HepG2 (cell line): Measurements from ENCODE around the gene CACNA1I. TPM values are rescaled to one million over a fixed set of nuclear protein-coding genes. Genes with fewer than 3 reads are reported as not detected.
A peak's percentile ranks its signal among the peaks of the same experiment; 100 is the strongest.

Experiments used
- ATAC-seq: fragments of 200-7000 bp; cut with Tn5 transposase; 3 replicates; pipeline ENCODE4 v1.9.1; 2020; ENCODE audit warnings: mild to moderate bottlenecking, moderate library complexity
- BruUV-seq: library from RNA; stranded (reverse); fragments of 400-500 nt; replicated peaks from 2 replicates; lab custom pipeline; 2021; lab: Mats Ljungman, UMichigan
- CTCF ChIA-PET: fragments of 300-600 bp; formaldehyde crosslinking; extraction: SDS; loops from one replicate; lab custom pipeline; 2021; ENCODE audit warnings: low total read pairs, inconsistent platforms, low intra/inter-chr PET ratio; lab: Yijun Ruan, JAX
- POLR2A ChIA-PET: fragments of 350-600 bp; sonication (Branson Sonifier 250); formaldehyde crosslinking; loops from one replicate; lab custom pipeline; 2020; ENCODE audit warnings: antibody characterized with exemption, inconsistent platforms; lab: Yijun Ruan, JAX
- DNase-seq: peaks from one replicate; pipeline ENCODE4 v3.0.0-alpha.2; 2015; ENCODE audit warnings: low spot score
- FAIRE-seq: peaks from 3 replicates; lab custom pipeline; 2011; peaks lifted over from hg19 to GRCh38; lab: Jason Lieb, UNC
- H2AFZ ChIP-seq: one replicate; pipeline ENCODE4 v1.6.1; 2011; ENCODE audit warnings: low read length, inconsistent platforms
- H3K27ac ChIP-seq: fragments of 300-600 bp; 3 replicates; pipeline ENCODE4 v1.8.0; 2011; ENCODE audit warnings: mixed run types, mild to moderate bottlenecking, mixed read lengths, low read length, inconsistent platforms; ENCODE audit not compliant: insufficient read depth; ENCODE audit errors: extremely low read length
- H3K27me3 ChIP-seq, 2 experiments: fragments of 200-600 bp in 1 of 2; 2 replicates in 1 of 2; 3 replicates in 1 of 2; pipeline versions ENCODE4 v1.6.0 to v1.8.0; 2011; ENCODE audit warnings: low read length in 2 of 2, mild to moderate bottlenecking in 2 of 2, moderate library complexity in 2 of 2, inconsistent platforms in 1 of 2; ENCODE audit not compliant: insufficient read depth in 2 of 2, control insufficient read depth in 1 of 2
- H3K36me3 ChIP-seq, 2 experiments: fragments of 200-600 bp in 1 of 2; replicated peaks in 1 of 2; 2 replicates in 1 of 2; 3 replicates in 1 of 2; pipeline versions ENCODE4 v1.5.1 to v1.8.0; 2011; ENCODE audit warnings: low read length in 2 of 2, inconsistent platforms in 1 of 2; ENCODE audit not compliant: insufficient read depth in 2 of 2, control insufficient read depth in 1 of 2
- H3K4me1 ChIP-seq: 2 replicates; pipeline ENCODE4 v1.5.1; 2012; ENCODE audit warnings: low read length, inconsistent platforms; ENCODE audit not compliant: insufficient read depth
- H3K4me2 ChIP-seq: 2 replicates; pipeline ENCODE4 v1.6.0; 2011; ENCODE audit warnings: low read depth, low read length, inconsistent platforms
- H3K4me3 ChIP-seq, 3 experiments: fragments of 200-600 bp in 1 of 3; sonication (generic), shearing (Covaris generic) in 1 of 3; replicated peaks in 1 of 3; 2 replicates each; pipeline ENCODE4 v1.5.1; 2011 to 2016; ENCODE audit warnings: low read length in 3 of 3, inconsistent platforms in 2 of 3, low read depth in 2 of 3, mild to moderate bottlenecking in 2 of 3, control low read depth in 1 of 3, mixed read lengths in 1 of 3; ENCODE audit not compliant: insufficient read depth in 1 of 3
- H3K79me2 ChIP-seq: one replicate; pipeline ENCODE4 v1.6.1; 2011; ENCODE audit warnings: low read length, inconsistent platforms; ENCODE audit not compliant: insufficient read depth
- H3K9ac ChIP-seq: 2 replicates; pipeline ENCODE4 v1.6.0; 2011; ENCODE audit warnings: mild to moderate bottlenecking, low read depth, low read length, inconsistent platforms; ENCODE audit not compliant: insufficient read depth
- H3K9me3 ChIP-seq: 2 replicates; pipeline ENCODE4 v1.5.1; 2012; ENCODE audit warnings: mild to moderate bottlenecking, low read length
- H4K20me1 ChIP-seq: 2 replicates; pipeline ENCODE4 v1.6.0; 2011; ENCODE audit warnings: inconsistent platforms, mild to moderate bottlenecking, low read length, moderate library complexity; ENCODE audit not compliant: insufficient read depth
- KLF16 ChIP-seq, 2 experiments: sonication (generic) in 1 of 2; formaldehyde crosslinking in 1 of 2; IDR thresholded peaks; 2 replicates each; pipeline versions ENCODE4 v1.6.1 to v1.8.0; 2016 to 2023; ENCODE audit warnings: missing genetic modification reagents in 2 of 2, missing compliant biosample characterization in 1 of 2
- NFKBIZ ChIP-seq: IDR thresholded peaks from 2 replicates; pipeline ENCODE4 v1.6.1; 2018; ENCODE audit warnings: missing genetic modification reagents, missing compliant biosample characterization
- NRL ChIP-seq: sonication (generic); formaldehyde crosslinking; IDR thresholded peaks from 2 replicates; pipeline ENCODE4 v1.5.0; 2020; ENCODE audit warnings: missing genetic modification reagents, mild to moderate bottlenecking, moderate library complexity, borderline replicate concordance
- RBAK ChIP-seq: sonication (generic); formaldehyde crosslinking; IDR thresholded peaks from 2 replicates; pipeline ENCODE4 v1.5.1; 2020; ENCODE audit warnings: mild to moderate bottlenecking, missing genetic modification reagents
- SUZ12 ChIP-seq: fragments of 150-350 bp; IDR thresholded peaks from 2 replicates; pipeline ENCODE4 v1.6.1; 2014; ENCODE audit warnings: low read depth, low read length
- ZNF496 ChIP-seq: sonication (generic); formaldehyde crosslinking; IDR thresholded peaks from 2 replicates; pipeline ENCODE4 v1.8.1; 2023; ENCODE audit warnings: mild to moderate bottlenecking, moderate library complexity, missing genetic modification reagents; ENCODE audit not compliant: insufficient replicate concordance
- ZNF614 ChIP-seq: IDR thresholded peaks from 2 replicates; pipeline ENCODE4 v1.6.1; 2018; ENCODE audit warnings: missing biosample characterization, missing genetic modification reagents, inconsistent platforms, borderline replicate concordance
- ZNF788 ChIP-seq: sonication (generic); formaldehyde crosslinking; IDR thresholded peaks from 2 replicates; pipeline ENCODE4 v1.5.0; 2020; ENCODE audit warnings: mild to moderate bottlenecking, missing genetic modification reagents, borderline replicate concordance
- ZNF891 ChIP-seq: sonication (generic); formaldehyde crosslinking; IDR thresholded peaks from 2 replicates; pipeline ENCODE4 v1.5.0; 2020; ENCODE audit warnings: mild to moderate bottlenecking, missing genetic modification reagents
- WGBS: methylation state at CpG from one replicate; pipeline ENCODE4 v1.1.6; 2017; ENCODE audit warnings: low lambda C conversion rate; 5-methylcytosine and 5-hydroxymethylcytosine counted together
- in situ Hi-C: cut with HindIII; loops from 2 replicates; pipeline ENCODE4 v1.10.0; 2017; ENCODE audit warnings: low pct_unique_long_range_greater_than_20kb; ENCODE audit not compliant: extremely low pct_ligation_motif_present
- intact Hi-C: fragments of 100-400 bp; cut with micrococcal nuclease; formaldehyde crosslinking; loops from one replicate; pipeline ENCODE4 v1.10.0; 2022; ENCODE audit not compliant: unreplicated experiment
- polyA plus RNA-seq, 8 experiments: library from polyadenylated mRNA; depleted of rRNA in 3 of 8; stranded (reverse) in 7 of 8; unstranded in 1 of 8; fragments of >200 nt; fragmentation: Illumina TruSeq in 4 of 8; extraction: Trizol in 4 of 8; gene quantifications; 2 replicates each; pipeline versions ENCODE4 v1.2.1 to v1.2.3, GENCODE V29; 2011 to 2016; ENCODE audit warnings: low read depth in 4 of 8, missing spikeins in 1 of 8, mixed read lengths in 1 of 8; ENCODE audit not compliant: insufficient read depth in 1 of 8
- total RNA-seq, 5 experiments: library from RNA; depleted of rRNA; stranded (reverse); fragments of >200 nt; fragmentation: Illumina TruSeq; extraction: Trizol; gene quantifications; 2 replicates each; pipeline ENCODE4 v1.2.3, GENCODE V29; 2016; ENCODE audit warnings: low read depth in 1 of 5
- TF ChIP-seq, protein P1 (sequence below): sonication (generic); formaldehyde crosslinking; IDR thresholded peaks from 2 replicates; pipeline ENCODE4 v1.9.0; 2021; ENCODE audit warnings: mild to moderate bottlenecking, missing genetic modification reagents
- TF ChIP-seq, protein P2 (sequence below): sonication (generic); formaldehyde crosslinking; IDR thresholded peaks from 2 replicates; pipeline ENCODE4 v1.4.0; 2020; ENCODE audit warnings: mild to moderate bottlenecking, low read depth, missing genetic modification reagents

The CACNA1I gene
- total and polyA plus RNA-seq, 2 of the 13 experiments (the other 11 are each of a cell fraction or from before 2014, with no cell fraction given), result not detected

DNA sequence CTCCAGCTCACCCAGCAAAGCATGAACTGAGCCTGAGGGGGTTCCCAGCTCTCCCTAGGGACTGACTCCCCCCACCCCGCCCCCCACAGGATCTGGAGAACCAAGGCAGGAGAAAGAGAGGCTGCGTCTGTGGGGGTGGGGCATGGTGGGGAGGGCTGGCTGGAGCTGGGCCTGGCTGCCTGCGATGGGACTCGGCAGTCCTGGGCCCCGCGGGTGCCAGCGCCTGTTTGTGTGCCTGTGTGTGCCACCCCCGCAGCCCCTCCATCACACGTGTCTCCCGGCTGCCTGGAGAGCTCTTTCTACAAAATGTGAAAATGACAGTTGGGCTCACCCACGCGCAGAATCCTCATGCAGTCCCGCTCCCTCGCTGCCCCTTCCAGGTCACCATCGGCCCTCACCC is 46.8 kb downstream of the CACNA1I start:
- CTCF ChIA-PET, result no interaction called here
- BruUV-seq, result no TSS peak
- FAIRE-seq, result no peak

DNA sequence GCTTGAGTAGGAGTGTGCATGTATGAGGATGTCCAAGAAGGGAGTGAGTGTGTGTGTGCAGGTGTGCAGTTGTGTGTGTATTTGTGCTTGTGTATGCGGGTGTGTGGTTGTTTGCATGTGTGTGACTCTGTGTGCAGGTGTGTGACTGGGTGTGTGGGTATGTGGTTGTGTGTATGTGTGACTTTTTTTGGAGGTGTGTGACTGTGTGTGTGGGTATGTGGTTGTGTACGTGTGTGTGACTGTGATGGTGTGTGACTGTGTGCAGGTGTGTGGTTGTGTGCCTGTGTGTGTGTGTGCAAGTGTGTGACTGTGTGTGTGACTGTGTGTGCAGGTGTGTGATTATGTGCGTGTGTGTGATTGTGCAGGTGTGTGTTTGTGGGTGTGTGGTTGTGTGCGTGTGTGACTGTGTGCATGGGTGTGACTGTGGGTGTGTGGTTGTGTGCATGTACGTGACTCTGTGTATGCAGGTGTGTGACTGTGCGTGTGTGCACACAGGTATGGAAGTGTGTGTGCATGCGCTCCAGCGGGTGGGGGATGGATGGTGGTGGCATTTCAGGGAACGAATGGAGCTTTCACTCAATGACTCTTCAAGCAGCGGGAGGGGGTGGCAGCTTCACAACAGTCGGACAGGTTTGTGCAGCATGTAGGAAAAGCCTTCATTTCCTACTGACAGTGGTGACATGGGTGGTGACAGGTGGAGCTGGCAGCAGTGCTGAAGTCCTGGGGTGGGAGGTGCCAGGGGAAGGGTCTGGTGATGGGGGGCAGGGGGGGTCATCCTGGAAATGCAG is 47.6 kb downstream of the CACNA1I start:
- DNase-seq, result no peak
- FAIRE-seq, result no peak
- H3K36me3 ChIP-seq, result no peaks in the 10 kb centered on the region
- POLR2A ChIA-PET, result no interaction called here
- WGBS, result 24% methylated on average over 11 of the region's 11 CpGs
- no peaks in the 10 kb centered on the region for H3K79me2 ChIP-seq
- no peak overlapping the region for H3K9ac ChIP-seq
- in situ Hi-C loops (no loop called here), intact Hi-C loops (no loop called here)
- no peak overlapping the region for H3K4me2 ChIP-seq
- H3K27me3 ChIP-seq, result peaks cover 0 to 17% of the 10 kb centered on the region in 2 experiments; a peak in 3 of 5 replicates
- TF ChIP-seq, protein P1, sequence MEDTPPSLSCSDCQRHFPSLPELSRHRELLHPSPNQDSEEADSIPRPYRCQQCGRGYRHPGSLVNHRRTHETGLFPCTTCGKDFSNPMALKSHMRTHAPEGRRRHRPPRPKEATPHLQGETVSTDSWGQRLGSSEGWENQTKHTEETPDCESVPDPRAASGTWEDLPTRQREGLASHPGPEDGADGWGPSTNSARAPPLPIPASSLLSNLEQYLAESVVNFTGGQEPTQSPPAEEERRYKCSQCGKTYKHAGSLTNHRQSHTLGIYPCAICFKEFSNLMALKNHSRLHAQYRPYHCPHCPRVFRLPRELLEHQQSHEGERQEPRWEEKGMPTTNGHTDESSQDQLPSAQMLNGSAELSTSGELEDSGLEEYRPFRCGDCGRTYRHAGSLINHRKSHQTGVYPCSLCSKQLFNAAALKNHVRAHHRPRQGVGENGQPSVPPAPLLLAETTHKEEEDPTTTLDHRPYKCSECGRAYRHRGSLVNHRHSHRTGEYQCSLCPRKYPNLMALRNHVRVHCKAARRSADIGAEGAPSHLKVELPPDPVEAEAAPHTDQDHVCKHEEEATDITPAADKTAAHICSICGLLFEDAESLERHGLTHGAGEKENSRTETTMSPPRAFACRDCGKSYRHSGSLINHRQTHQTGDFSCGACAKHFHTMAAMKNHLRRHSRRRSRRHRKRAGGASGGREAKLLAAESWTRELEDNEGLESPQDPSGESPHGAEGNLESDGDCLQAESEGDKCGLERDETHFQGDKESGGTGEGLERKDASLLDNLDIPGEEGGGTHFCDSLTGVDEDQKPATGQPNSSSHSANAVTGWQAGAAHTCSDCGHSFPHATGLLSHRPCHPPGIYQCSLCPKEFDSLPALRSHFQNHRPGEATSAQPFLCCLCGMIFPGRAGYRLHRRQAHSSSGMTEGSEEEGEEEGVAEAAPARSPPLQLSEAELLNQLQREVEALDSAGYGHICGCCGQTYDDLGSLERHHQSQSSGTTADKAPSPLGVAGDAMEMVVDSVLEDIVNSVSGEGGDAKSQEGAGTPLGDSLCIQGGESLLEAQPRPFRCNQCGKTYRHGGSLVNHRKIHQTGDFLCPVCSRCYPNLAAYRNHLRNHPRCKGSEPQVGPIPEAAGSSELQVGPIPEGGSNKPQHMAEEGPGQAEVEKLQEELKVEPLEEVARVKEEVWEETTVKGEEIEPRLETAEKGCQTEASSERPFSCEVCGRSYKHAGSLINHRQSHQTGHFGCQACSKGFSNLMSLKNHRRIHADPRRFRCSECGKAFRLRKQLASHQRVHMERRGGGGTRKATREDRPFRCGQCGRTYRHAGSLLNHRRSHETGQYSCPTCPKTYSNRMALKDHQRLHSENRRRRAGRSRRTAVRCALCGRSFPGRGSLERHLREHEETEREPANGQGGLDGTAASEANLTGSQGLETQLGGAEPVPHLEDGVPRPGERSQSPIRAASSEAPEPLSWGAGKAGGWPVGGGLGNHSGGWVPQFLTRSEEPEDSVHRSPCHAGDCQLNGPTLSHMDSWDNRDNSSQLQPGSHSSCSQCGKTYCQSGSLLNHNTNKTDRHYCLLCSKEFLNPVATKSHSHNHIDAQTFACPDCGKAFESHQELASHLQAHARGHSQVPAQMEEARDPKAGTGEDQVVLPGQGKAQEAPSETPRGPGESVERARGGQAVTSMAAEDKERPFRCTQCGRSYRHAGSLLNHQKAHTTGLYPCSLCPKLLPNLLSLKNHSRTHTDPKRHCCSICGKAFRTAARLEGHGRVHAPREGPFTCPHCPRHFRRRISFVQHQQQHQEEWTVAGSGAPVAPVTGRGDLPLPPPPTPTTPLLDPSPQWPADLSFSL (CRISPR knock-in tag), result peak; percentile 67; the same call in 1 of the 2 replicates
- no peak for TF ChIP-seq KLF16 (CRISPR knock-in tag; IDR thresholded peaks at IDR 0.05)
- TF ChIP-seq NRL (CRISPR knock-in tag), result no peak
- TF ChIP-seq RBAK (CRISPR knock-in tag), result no peak
- TF ChIP-seq ZNF788, result no peak
- H3K9me3 ChIP-seq, result no peaks in the 10 kb centered on the region
- H3K27ac ChIP-seq, result no peak overlapping the region
- H4K20me1 ChIP-seq, result no peaks in the 10 kb centered on the region
- ATAC-seq, result no peak
- no TSS peak for BruUV-seq
- no peak overlapping the region for H2AFZ ChIP-seq
- H3K4me1 ChIP-seq, result no peaks in the 10 kb centered on the region
- no peak overlapping the region for H3K4me3 ChIP-seq
- CTCF ChIA-PET, result no interaction called here

More for the DNA sequence above, 46.8 kb downstream of the CACNA1I start:
- no peaks in the 10 kb centered on the region for H3K79me2 ChIP-seq
- H3K9ac ChIP-seq, result no peak overlapping the region
- 18% methylated on average over 7 of the region's 15 CpGs for WGBS
- no peaks in the 10 kb centered on the region for H3K4me1 ChIP-seq
- POLR2A ChIA-PET, result no interaction called here
- H3K4me2 ChIP-seq, result no peak overlapping the region
- intact Hi-C loops, result no loop called here
- DNase-seq, result no peak
- no peak for ATAC-seq
- no peaks in the 10 kb centered on the region for H4K20me1 ChIP-seq
- no peak overlapping the region for H3K27ac ChIP-seq
- H3K36me3 ChIP-seq, result no peaks in the 10 kb centered on the region
- H2AFZ ChIP-seq, result no peak overlapping the region
- peaks cover 0 to 15% of the 10 kb centered on the region in 2 experiments; a peak in 3 of 5 replicates for H3K27me3 ChIP-seq
- no peak overlapping the region for H3K4me3 ChIP-seq
- in situ Hi-C loops, result no loop called here
- H3K9me3 ChIP-seq, result no peaks in the 10 kb centered on the region
- TF ChIP-seq, protein P2, sequence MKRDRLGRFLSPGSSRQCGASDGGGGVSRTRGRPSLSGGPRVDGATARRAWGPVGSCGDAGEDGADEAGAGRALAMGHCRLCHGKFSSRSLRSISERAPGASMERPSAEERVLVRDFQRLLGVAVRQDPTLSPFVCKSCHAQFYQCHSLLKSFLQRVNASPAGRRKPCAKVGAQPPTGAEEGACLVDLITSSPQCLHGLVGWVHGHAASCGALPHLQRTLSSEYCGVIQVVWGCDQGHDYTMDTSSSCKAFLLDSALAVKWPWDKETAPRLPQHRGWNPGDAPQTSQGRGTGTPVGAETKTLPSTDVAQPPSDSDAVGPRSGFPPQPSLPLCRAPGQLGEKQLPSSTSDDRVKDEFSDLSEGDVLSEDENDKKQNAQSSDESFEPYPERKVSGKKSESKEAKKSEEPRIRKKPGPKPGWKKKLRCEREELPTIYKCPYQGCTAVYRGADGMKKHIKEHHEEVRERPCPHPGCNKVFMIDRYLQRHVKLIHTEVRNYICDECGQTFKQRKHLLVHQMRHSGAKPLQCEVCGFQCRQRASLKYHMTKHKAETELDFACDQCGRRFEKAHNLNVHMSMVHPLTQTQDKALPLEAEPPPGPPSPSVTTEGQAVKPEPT, result no peak
- TF ChIP-seq ZNF496 (CRISPR knock-in tag) (no peak), ZNF614 (no peak), ZNF891 (CRISPR knock-in tag) (no peak), SUZ12 (no peak), NFKBIZ (no peak)
